Vagina (tissue), 2 donors: ENCODE data around the gene SAMD4B. TPM values are rescaled to one million over a fixed set of nuclear protein-coding genes. Genes with fewer than 3 reads are reported as not detected.

ENCODE experiments used
- DNase-seq, 2 donors: peaks; one replicate each; pipeline ENCODE4 v3.0.0-alpha.2; 2017; ENCODE audit errors: extremely low spot score in 2 of 2
- H3K27ac ChIP-seq: fragments of 200-600 bp; sonication (generic); one replicate; pipeline ENCODE4 v1.5.1; 2019
- H3K27me3 ChIP-seq: fragments of 200-600 bp; sonication (generic); one replicate; pipeline ENCODE4 v1.5.1; 2019
- H3K36me3 ChIP-seq, 2 donors: fragments of 200-600 bp; sonication (generic); one replicate each; pipeline ENCODE4 v1.5.1; 2017 to 2019
- H3K4me1 ChIP-seq: fragments of 200-600 bp; sonication (generic); one replicate; pipeline ENCODE4 v1.5.1; 2019
- H3K4me3 ChIP-seq, 2 donors: fragments of 200-600 bp; sonication (generic); 1 replicate in 1 of 2; 2 replicates in 1 of 2; pipeline ENCODE4 v1.5.1; 2016 to 2019
- H3K9me3 ChIP-seq: fragments of 200-600 bp; sonication (generic); one replicate; pipeline ENCODE4 v1.5.1; 2019
- POLR2A ChIP-seq, 2 donors: fragments of 450-650 bp; IDR thresholded peaks; one replicate each; pipeline ENCODE4 v1.6.1; 2017; ENCODE audit warnings: antibody characterized with exemption in 2 of 2, mild to moderate bottlenecking in 2 of 2, moderate library complexity in 2 of 2
- POLR2AphosphoS5 ChIP-seq, 2 donors: sonication (generic); formaldehyde crosslinking; IDR thresholded peaks; one replicate each; pipeline ENCODE4 v1.9.0; 2017; ENCODE audit warnings: antibody characterized with exemption in 2 of 2, mild to moderate bottlenecking in 2 of 2, low read depth in 1 of 2; ENCODE audit not compliant: insufficient read depth in 1 of 2
- intact Hi-C: fragments of 100-400 bp; cut with DNase I; formaldehyde crosslinking; loops from one replicate; pipeline ENCODE4 v1.15.1; 2023
- total RNA-seq: library from RNA; depleted of rRNA; stranded (reverse); fragments of >200 nt; gene quantifications from one replicate; pipeline ENCODE4 v1.2.3, GENCODE V29; 2016
- TF ChIP-seq, protein P1 (sequence below), 3 experiments: fragments of 450-650 bp in 2 of 3; fragments of 200-600 bp in 1 of 3; sonication (generic) in 1 of 3; IDR thresholded peaks; one replicate each; pipeline ENCODE4 v1.5.1; 2017 to 2019; ENCODE audit warnings: antibody characterized with exemption in 3 of 3, mild to moderate bottlenecking in 2 of 3, moderate library complexity in 2 of 3

SAMD4B gene
- total RNA-seq, 1 donor from 2014 or later: 128 TPM

DNA sequence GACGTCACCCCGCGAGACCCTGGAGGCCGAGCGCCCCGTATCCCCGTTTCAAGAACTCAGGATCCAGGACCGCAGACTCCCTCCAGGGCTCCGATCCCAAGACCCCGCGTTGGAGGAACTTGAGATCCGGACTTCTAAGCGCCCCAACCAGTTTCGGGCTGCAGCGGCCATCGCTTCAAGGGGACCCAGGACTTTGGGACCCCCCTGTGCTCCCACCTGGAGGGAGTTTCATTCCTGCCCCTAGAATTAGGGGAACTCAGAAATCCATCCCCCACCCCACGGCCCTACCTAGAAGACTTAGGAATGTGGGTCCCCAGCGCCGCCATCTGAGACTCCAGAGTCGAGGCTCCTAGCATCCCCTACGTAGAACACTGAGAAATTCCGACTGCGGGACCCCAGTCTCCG, 70.6 kb downstream of the SAMD4B start:
- Histone ChIP-seq H3K9me3 (no peaks in the 10 kb centered on the region), H3K27ac (peak overlapping the region; percentile 100), H3K4me3 (peak overlapping the region; percentile 92 to 97), H3K27me3 (no peaks in the 10 kb centered on the region), H3K36me3 (peaks cover 6 to 24% of the 10 kb centered on the region in 2 donors), H3K4me1 (peaks cover 55% of the 10 kb centered on the region)
- DNase-seq: peak in 1 of 2 donors; percentile 95
- no peak for TF ChIP-seq POLR2A (IDR thresholded peaks at IDR 0.05)
- TF ChIP-seq, protein P1, sequence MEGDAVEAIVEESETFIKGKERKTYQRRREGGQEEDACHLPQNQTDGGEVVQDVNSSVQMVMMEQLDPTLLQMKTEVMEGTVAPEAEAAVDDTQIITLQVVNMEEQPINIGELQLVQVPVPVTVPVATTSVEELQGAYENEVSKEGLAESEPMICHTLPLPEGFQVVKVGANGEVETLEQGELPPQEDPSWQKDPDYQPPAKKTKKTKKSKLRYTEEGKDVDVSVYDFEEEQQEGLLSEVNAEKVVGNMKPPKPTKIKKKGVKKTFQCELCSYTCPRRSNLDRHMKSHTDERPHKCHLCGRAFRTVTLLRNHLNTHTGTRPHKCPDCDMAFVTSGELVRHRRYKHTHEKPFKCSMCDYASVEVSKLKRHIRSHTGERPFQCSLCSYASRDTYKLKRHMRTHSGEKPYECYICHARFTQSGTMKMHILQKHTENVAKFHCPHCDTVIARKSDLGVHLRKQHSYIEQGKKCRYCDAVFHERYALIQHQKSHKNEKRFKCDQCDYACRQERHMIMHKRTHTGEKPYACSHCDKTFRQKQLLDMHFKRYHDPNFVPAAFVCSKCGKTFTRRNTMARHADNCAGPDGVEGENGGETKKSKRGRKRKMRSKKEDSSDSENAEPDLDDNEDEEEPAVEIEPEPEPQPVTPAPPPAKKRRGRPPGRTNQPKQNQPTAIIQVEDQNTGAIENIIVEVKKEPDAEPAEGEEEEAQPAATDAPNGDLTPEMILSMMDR (IDR thresholded peaks at IDR 0.05): no peak
- TF ChIP-seq POLR2AphosphoS5 (IDR thresholded peaks at IDR 0.05; ENCODE audit: insufficient read depth in 1 of 2, low read depth in 1 of 2): no peak
- intact Hi-C loops: loop anchor here (5.0 kb wide), 1 partner anchor 71 kb away; the partner anchor contains the start of gene SAMD4B

DNA sequence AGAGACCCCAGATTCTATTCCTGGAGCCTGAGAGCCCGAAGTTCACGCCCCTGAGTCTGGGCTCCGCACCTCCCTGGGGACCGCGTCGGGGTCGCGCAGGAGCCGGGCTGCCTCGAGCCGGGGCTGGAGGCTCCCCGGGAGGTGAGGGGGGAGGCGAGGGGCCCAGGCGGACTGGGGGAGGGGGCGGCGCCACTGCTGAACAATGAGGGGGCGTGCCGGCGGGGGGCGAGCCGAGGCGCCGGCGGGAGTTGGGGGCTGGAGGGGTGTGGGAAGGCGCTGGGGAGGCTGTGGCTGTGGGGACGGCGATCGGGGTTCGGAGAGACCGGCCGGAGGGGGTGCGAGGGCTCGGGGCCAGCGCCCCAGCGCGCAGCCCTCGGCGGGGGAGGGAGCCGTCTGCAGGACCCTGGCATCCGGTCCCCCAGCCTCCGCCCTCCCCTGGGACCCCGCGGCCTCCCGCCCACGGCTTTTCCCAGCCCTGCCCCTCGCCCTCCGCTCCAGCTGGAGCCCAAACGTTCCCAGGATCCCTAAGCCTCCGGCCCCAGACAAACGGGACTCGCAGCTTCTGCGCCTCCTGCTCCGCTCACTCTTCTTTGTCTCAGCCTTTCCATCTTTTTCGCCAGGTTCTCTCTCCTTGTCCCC, 71.2 kb downstream of the SAMD4B start:
- Histone ChIP-seq H3K4me3 (peak overlapping the region; percentile 92 to 97), H3K9me3 (no peaks in the 10 kb centered on the region), H3K27me3 (no peaks in the 10 kb centered on the region), H3K36me3 (peaks cover 3 to 23% of the 10 kb centered on the region in 2 donors), H3K4me1 (peaks cover 55% of the 10 kb centered on the region), H3K27ac (peak overlapping the region; percentile 100)
- DNase-seq: no peak
- TF ChIP-seq POLR2A (IDR thresholded peaks at IDR 0.05) (peak in 1 of 2 donors; percentile 20), POLR2AphosphoS5 (IDR thresholded peaks at IDR 0.05; ENCODE audit: insufficient read depth in 1 of 2, low read depth in 1 of 2) (peak in 1 of 2 donors; percentile 4)
- TF ChIP-seq, protein P1 (IDR thresholded peaks at IDR 0.05): no peak
- intact Hi-C loops: loop anchor here (5.0 kb wide), 1 partner anchor 71 kb away; the partner anchor contains the start of gene SAMD4B

DNA sequence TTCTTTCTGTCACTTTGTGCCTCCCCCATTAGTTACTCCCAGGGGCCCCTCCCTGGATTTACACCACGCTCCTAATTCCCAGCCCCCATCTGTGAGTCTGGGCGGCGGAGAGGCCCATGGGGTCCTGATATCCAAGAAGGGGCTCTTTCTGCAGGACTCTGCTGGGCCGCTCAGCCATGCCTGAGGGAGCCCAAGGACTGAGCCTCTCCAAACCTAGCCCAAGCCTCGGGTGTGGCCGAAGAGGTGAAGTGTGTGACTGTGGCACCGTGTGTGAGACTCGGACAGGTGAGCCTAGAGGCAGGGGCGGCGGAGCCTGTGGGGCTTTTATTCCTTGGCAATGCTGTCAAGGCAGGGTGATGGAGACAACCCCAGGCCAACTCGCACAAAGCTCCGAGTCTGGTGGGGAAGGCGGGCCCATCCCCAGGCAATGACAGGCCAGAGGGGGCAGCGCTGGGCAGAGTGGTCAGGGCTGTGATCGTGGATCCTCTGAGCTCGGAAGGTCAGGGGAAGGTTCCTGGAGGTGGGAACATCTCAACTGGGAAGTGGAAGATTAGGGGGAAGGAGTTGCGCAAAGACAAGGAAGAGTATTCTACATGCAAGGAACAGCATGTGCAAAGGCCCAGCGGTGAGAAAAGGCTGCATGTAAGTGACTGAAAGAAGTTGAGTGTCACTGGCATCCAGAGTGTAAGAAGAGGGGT, 71.8 kb downstream of the SAMD4B start:
- Histone ChIP-seq H3K9me3 (no peaks in the 10 kb centered on the region), H3K27me3 (no peaks in the 10 kb centered on the region), H3K27ac (peak overlapping the region; percentile 100), H3K4me3 (peak overlapping the region; percentile 92 to 97), H3K36me3 (peaks cover 0 to 23% of the 10 kb centered on the region in 2 donors), H3K4me1 (peaks cover 55% of the 10 kb centered on the region)
- intact Hi-C loops: loop anchor here (5.0 kb wide), 1 partner anchor 72 kb away; the partner anchor contains the start of gene SAMD4B
- no peak for DNase-seq
- TF ChIP-seq POLR2A (IDR thresholded peaks at IDR 0.05) (no peak), POLR2AphosphoS5 (IDR thresholded peaks at IDR 0.05; ENCODE audit: insufficient read depth in 1 of 2, low read depth in 1 of 2) (peak in 1 of 2 donors; percentile 36)
- TF ChIP-seq, protein P1 (IDR thresholded peaks at IDR 0.05): no peak

DNA sequence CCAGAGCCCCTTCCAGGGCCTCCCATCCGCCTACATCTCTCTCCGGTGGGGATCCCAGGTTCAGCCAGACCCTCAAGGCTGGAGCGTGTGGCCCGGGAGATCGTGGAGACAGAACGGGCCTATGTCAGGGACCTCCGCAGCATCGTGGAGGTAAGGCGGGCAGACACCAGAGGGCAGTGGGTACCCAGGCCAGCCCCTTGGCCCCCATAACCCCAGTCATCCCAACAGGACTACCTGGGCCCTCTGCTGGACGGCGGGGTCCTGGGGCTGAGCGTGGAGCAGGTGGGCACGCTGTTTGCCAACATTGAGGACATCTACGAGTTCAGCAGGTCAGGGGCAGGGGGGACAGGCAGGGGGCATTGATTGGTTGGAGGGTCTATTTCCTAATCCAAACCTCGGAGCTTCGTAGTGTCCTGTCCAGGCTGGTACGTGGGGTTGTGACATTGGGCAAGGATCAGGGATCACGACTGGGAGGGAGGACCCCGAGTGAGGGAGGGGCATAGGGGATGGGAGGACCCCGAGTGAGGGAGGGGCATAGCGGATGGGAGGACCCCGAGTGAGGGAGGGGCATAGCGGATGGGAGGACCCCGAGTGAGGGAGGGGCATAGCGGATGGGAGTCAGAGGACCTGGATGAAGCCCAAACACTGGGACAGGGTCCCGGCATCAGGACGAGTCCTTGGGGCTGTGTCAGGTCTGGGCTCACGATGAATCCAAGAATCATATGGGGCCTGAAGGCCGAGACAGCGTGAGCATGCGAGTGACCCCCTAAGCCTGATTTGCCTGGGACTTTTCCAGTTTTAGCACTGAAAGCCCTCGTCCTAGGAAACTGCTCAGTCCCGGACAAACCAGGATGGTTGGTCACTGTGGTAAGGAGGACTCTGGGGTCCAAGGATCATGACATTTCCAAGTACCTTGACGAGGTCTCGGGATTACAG, 73.2 kb downstream of the SAMD4B start:
- H3K4me1 ChIP-seq: peaks cover 49% of the 10 kb centered on the region
- TF ChIP-seq POLR2AphosphoS5 (IDR thresholded peaks at IDR 0.05; ENCODE audit: insufficient read depth in 1 of 2, low read depth in 1 of 2): no peak
- TF ChIP-seq, protein P1 (IDR thresholded peaks at IDR 0.05): no peak
- no peak for TF ChIP-seq POLR2A (IDR thresholded peaks at IDR 0.05)
- H3K9me3 ChIP-seq: no peaks in the 10 kb centered on the region
- intact Hi-C loops: no loop called here
- peaks cover 0 to 32% of the 10 kb centered on the region in 2 donors for H3K36me3 ChIP-seq
- H3K27ac ChIP-seq: peak overlapping the region; percentile 100
- no peaks in the 10 kb centered on the region for H3K27me3 ChIP-seq
- DNase-seq: no peak
- H3K4me3 ChIP-seq: peak overlapping the region; percentile 92 to 97
